ENCODE results near the gene GRIK4. TPM values are rescaled to one million over a fixed set of nuclear protein-coding genes. Genes with fewer than 3 reads are reported as not detected.

GRIK4 gene
- total RNA-seq, 1 experiment from 2014 or later = 3.3 TPM

DNA sequence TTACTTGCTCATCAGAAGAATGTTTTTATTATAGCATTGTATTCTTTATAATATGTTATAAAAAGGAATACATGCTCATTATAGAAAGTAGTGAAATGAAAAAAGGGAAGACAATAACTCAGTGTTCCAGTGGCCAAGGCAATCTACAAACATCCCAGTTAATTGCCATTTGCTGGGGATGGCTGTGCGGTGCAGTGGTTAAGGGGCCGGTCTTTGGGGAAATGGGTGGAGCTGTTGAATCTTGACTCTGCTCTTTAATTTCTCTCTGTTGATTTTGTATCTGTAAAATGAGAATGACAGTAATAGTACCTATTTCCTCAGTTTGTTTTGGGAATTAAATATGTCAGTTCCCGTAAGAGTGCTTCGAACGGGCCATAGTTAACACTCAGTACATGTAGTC lies 299.7 kb downstream of the GRIK4 start:
- Mint-ChIP-seq H3K27me3 (ENCODE audit: low read depth) (no peaks in the 10 kb centered on the region), H3K27ac (no peak overlapping the region), H3K9me3 (no peaks in the 10 kb centered on the region), H3K4me3 (no peak overlapping the region), H3K36me3 (no peaks in the 10 kb centered on the region), H3K4me1 (peaks cover 20% of the 10 kb centered on the region)
- ATAC-seq (no peak), DNase-seq (ENCODE audit: low spot score) (no peak)
- CTCF ChIA-PET = interaction anchor here (1.4 to 2.0 kb wide), 2 partner anchors 9 to 95 kb away, joined by 3 to 10 read pairs; no protein-coding TSS in a partner anchor
- TF ChIP-seq ZNF423 (CRISPR knock-in tag; IDR thresholded peaks at IDR 0.05) (no peak), GTF2I (CRISPR knock-in tag; conservative IDR thresholded peaks at IDR 0.05) (no peak), ZBTB21 (CRISPR knock-in tag; IDR thresholded peaks at IDR 0.05; ENCODE audit: borderline replicate concordance) (no peak), ZNF121 (CRISPR knock-in tag; IDR thresholded peaks at IDR 0.05) (no peak), EMX1 (CRISPR knock-in tag; IDR thresholded peaks at IDR 0.05) (no peak), ZNF396 (CRISPR knock-in tag; IDR thresholded peaks at IDR 0.05; ENCODE audit: borderline replicate concordance) (no peak), NFATC4 (CRISPR knock-in tag; IDR thresholded peaks at IDR 0.05) (no peak), JAZF1 (CRISPR knock-in tag; IDR thresholded peaks at IDR 0.05) (no peak), HMGA2 (CRISPR knock-in tag; IDR thresholded peaks at IDR 0.05) (no peak), MYBL2 (CRISPR knock-in tag; IDR thresholded peaks at IDR 0.05) (no peak), SP1 (CRISPR knock-in tag; conservative IDR thresholded peaks at IDR 0.05) (no peak)
- TF ChIP-seq, protein P1, sequence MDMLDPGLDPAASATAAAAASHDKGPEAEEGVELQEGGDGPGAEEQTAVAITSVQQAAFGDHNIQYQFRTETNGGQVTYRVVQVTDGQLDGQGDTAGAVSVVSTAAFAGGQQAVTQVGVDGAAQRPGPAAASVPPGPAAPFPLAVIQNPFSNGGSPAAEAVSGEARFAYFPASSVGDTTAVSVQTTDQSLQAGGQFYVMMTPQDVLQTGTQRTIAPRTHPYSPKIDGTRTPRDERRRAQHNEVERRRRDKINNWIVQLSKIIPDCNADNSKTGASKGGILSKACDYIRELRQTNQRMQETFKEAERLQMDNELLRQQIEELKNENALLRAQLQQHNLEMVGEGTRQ (CRISPR knock-in tag; IDR thresholded peaks at IDR 0.05) = no peak
- TF ChIP-seq, protein P2, sequence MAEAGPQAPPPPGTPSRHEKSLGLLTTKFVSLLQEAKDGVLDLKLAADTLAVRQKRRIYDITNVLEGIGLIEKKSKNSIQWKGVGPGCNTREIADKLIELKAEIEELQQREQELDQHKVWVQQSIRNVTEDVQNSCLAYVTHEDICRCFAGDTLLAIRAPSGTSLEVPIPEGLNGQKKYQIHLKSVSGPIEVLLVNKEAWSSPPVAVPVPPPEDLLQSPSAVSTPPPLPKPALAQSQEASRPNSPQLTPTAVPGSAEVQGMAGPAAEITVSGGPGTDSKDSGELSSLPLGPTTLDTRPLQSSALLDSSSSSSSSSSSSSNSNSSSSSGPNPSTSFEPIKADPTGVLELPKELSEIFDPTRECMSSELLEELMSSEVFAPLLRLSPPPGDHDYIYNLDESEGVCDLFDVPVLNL (CRISPR knock-in tag; IDR thresholded peaks at IDR 0.05; ENCODE audit: borderline replicate concordance, low read depth) = no peak
- TF ChIP-seq, protein P3, sequence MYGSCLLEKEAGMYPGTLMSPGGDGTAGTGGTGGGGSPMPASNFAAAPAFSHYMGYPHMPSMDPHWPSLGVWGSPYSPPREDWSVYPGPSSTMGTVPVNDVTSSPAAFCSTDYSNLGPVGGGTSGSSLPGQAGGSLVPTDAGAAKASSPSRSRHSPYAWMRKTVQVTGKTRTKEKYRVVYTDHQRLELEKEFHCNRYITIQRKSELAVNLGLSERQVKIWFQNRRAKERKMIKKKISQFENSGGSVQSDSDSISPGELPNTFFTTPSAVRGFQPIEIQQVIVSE (CRISPR knock-in tag; IDR thresholded peaks at IDR 0.05; ENCODE audit: borderline replicate concordance) = no peak
- TF ChIP-seq, protein P4, sequence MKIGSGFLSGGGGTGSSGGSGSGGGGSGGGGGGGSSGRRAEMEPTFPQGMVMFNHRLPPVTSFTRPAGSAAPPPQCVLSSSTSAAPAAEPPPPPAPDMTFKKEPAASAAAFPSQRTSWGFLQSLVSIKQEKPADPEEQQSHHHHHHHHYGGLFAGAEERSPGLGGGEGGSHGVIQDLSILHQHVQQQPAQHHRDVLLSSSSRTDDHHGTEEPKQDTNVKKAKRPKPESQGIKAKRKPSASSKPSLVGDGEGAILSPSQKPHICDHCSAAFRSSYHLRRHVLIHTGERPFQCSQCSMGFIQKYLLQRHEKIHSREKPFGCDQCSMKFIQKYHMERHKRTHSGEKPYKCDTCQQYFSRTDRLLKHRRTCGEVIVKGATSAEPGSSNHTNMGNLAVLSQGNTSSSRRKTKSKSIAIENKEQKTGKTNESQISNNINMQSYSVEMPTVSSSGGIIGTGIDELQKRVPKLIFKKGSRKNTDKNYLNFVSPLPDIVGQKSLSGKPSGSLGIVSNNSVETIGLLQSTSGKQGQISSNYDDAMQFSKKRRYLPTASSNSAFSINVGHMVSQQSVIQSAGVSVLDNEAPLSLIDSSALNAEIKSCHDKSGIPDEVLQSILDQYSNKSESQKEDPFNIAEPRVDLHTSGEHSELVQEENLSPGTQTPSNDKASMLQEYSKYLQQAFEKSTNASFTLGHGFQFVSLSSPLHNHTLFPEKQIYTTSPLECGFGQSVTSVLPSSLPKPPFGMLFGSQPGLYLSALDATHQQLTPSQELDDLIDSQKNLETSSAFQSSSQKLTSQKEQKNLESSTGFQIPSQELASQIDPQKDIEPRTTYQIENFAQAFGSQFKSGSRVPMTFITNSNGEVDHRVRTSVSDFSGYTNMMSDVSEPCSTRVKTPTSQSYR (CRISPR knock-in tag; IDR thresholded peaks at IDR 0.05) = no peak
- TF ChIP-seq, protein P5, sequence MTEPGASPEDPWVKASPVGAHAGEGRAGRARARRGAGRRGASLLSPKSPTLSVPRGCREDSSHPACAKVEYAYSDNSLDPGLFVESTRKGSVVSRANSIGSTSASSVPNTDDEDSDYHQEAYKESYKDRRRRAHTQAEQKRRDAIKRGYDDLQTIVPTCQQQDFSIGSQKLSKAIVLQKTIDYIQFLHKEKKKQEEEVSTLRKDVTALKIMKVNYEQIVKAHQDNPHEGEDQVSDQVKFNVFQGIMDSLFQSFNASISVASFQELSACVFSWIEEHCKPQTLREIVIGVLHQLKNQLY (CRISPR knock-in tag; IDR thresholded peaks at IDR 0.05) = no peak
- POLR2A ChIA-PET = no interaction called here

DNA sequence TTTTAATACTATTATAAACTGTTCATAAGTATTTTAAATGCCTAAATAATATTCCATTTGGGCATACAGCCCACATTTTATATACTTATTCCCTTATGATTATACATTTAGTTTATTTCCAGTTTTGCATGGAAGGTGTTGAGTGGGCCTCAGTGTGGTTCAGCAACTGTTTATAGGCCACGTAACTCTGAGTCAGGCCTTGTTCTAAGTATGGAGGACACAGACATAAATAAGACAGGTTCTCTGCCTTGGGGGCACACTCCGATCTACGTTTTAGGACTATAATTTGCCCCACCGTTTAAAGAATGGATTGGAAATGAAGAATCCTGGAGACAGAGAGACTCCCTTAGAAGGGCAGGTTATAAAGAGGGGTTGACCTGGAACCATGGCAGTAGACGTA lies 300.2 kb downstream of the GRIK4 start:
- 0 out of 2 replicates have a peak overlapping the region, but pooled peaks have one; percentile 12 for H3K27ac Mint-ChIP-seq
- no peak overlapping the region for H3K4me3 Mint-ChIP-seq
- TF ChIP-seq NFYB (CRISPR knock-in tag; conservative IDR thresholded peaks at IDR 0.05; ENCODE audit: low read depth) = no peak
- TF ChIP-seq CREM (CRISPR knock-in tag; IDR thresholded peaks at IDR 0.05) = no peak
- no peak for TF ChIP-seq OVOL2 (CRISPR knock-in tag; IDR thresholded peaks at IDR 0.05; ENCODE audit: borderline replicate concordance)
- TF ChIP-seq, protein P6, sequence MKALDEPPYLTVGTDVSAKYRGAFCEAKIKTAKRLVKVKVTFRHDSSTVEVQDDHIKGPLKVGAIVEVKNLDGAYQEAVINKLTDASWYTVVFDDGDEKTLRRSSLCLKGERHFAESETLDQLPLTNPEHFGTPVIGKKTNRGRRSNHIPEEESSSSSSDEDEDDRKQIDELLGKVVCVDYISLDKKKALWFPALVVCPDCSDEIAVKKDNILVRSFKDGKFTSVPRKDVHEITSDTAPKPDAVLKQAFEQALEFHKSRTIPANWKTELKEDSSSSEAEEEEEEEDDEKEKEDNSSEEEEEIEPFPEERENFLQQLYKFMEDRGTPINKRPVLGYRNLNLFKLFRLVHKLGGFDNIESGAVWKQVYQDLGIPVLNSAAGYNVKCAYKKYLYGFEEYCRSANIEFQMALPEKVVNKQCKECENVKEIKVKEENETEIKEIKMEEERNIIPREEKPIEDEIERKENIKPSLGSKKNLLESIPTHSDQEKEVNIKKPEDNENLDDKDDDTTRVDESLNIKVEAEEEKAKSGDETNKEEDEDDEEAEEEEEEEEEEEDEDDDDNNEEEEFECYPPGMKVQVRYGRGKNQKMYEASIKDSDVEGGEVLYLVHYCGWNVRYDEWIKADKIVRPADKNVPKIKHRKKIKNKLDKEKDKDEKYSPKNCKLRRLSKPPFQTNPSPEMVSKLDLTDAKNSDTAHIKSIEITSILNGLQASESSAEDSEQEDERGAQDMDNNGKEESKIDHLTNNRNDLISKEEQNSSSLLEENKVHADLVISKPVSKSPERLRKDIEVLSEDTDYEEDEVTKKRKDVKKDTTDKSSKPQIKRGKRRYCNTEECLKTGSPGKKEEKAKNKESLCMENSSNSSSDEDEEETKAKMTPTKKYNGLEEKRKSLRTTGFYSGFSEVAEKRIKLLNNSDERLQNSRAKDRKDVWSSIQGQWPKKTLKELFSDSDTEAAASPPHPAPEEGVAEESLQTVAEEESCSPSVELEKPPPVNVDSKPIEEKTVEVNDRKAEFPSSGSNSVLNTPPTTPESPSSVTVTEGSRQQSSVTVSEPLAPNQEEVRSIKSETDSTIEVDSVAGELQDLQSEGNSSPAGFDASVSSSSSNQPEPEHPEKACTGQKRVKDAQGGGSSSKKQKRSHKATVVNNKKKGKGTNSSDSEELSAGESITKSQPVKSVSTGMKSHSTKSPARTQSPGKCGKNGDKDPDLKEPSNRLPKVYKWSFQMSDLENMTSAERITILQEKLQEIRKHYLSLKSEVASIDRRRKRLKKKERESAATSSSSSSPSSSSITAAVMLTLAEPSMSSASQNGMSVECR (CRISPR knock-in tag; IDR thresholded peaks at IDR 0.05; ENCODE audit: borderline replicate concordance) = no peak
- TF ChIP-seq TEAD1 (CRISPR knock-in tag; IDR thresholded peaks at IDR 0.05) = no peak
- TF ChIP-seq, protein P7, sequence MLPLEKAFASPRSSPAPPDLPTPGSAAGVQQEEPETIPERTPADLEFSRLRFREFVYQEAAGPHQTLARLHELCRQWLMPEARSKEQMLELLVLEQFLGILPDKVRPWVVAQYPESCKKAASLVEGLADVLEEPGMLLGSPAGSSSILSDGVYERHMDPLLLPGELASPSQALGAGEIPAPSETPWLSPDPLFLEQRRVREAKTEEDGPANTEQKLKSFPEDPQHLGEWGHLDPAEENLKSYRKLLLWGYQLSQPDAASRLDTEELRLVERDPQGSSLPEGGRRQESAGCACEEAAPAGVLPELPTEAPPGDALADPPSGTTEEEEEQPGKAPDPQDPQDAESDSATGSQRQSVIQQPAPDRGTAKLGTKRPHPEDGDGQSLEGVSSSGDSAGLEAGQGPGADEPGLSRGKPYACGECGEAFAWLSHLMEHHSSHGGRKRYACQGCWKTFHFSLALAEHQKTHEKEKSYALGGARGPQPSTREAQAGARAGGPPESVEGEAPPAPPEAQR (CRISPR knock-in tag; IDR thresholded peaks at IDR 0.05) = no peak
- TF ChIP-seq, protein P3 (CRISPR knock-in tag; IDR thresholded peaks at IDR 0.05; ENCODE audit: borderline replicate concordance) = no peak
- no peak for TF ChIP-seq EMX1 (CRISPR knock-in tag; IDR thresholded peaks at IDR 0.05)
- TF ChIP-seq, protein P8, sequence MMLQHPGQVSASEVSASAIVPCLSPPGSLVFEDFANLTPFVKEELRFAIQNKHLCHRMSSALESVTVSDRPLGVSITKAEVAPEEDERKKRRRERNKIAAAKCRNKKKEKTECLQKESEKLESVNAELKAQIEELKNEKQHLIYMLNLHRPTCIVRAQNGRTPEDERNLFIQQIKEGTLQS (CRISPR knock-in tag; conservative IDR thresholded peaks at IDR 0.05) = no peak
- H3K27me3 Mint-ChIP-seq (ENCODE audit: low read depth) = no peaks in the 10 kb centered on the region
- no peak for ATAC-seq
- CTCF ChIA-PET = interaction anchor here (2.0 kb wide), 1 partner anchor 10 kb away, joined by 10 read pairs; no protein-coding TSS in a partner anchor
- H3K4me1 Mint-ChIP-seq = peaks cover 15% of the 10 kb centered on the region
- POLR2A ChIA-PET = no interaction called here
- no peaks in the 10 kb centered on the region for H3K9me3 Mint-ChIP-seq
- DNase-seq (ENCODE audit: low spot score) = no peak
- no peaks in the 10 kb centered on the region for H3K36me3 Mint-ChIP-seq

Measured in WTC11 (cell line).